Lower lobe of right lung (tissue), 2 donors: ENCODE results near the gene SOX6. TPM values are rescaled to one million over a fixed set of nuclear protein-coding genes. Genes with fewer than 3 reads are reported as not detected.

Experiments
- ATAC-seq, 2 donors: fragments of 200-7000 bp; cut with Tn5 transposase; one replicate each; pipeline ENCODE4 v1.9.1; 2020 to 2022; ENCODE audit warnings: mild to moderate bottlenecking in 2 of 2, moderate library complexity in 2 of 2
- DNase-seq: peaks from one replicate; pipeline ENCODE4 v3.0.0-alpha.2; 2020
- H3K27ac ChIP-seq: fragments of 200-600 bp; one replicate; pipeline ENCODE4 v1.8.0; 2022
- H3K27me3 ChIP-seq: fragments of 200-600 bp; one replicate; pipeline ENCODE4 v1.8.0; 2022; ENCODE audit warnings: low read depth
- H3K36me3 ChIP-seq: fragments of 200-600 bp; one replicate; pipeline ENCODE4 v1.8.0; 2022; ENCODE audit warnings: mild to moderate bottlenecking
- H3K4me1 ChIP-seq: fragments of 200-600 bp; one replicate; pipeline ENCODE4 v1.8.0; 2022
- H3K4me3 ChIP-seq: fragments of 200-600 bp; one replicate; pipeline ENCODE4 v1.8.0; 2022; ENCODE audit warnings: mild to moderate bottlenecking
- H3K9me3 ChIP-seq: fragments of 200-600 bp; one replicate; pipeline ENCODE4 v1.8.0; 2022
- CTCF ChIP-seq: fragments of 200-600 bp; IDR thresholded peaks from one replicate; pipeline ENCODE4 v1.8.0; 2022; ENCODE audit warnings: antibody characterized with exemption, mild to moderate bottlenecking
- intact Hi-C: fragments of 100-400 bp; cut with DNase I; formaldehyde crosslinking; loops from one replicate; pipeline ENCODE4 v1.11.0; 2022
- total RNA-seq: library from RNA; stranded (reverse); fragmentation: NEBNext Ultra II Directional; extraction: Animal tissue kit (Norgen Biotek cat#: 25700); gene quantifications from one replicate; pipeline ENCODE4 v1.2.1, GENCODE V29; 2021
- donor health status: DM: no; HTN: yes; CAD: no; lungs with severe emphysema.

The SOX6 gene
- total RNA-seq, 1 donor from 2014 or later: 4.8 TPM

GRCh38 chr11:15955595-15955994 lies 400.8 kb downstream of the SOX6 start:
- TF ChIP-seq CTCF: no peak
- H3K27me3 ChIP-seq: no peaks in the 10 kb centered on the region
- no peaks in the 10 kb centered on the region for H3K4me1 ChIP-seq
- intact Hi-C loops: no loop called here
- DNase-seq (no peak), ATAC-seq (no peak)
- no peak overlapping the region for H3K27ac ChIP-seq
- H3K36me3 ChIP-seq: no peaks in the 10 kb centered on the region
- no peak overlapping the region for H3K4me3 ChIP-seq
- H3K9me3 ChIP-seq: peaks cover 3% of the 10 kb centered on the region

- ATAC-seq (no peak), DNase-seq (no peak)
- H3K27ac ChIP-seq: no peak overlapping the region
- peaks cover 7% of the 10 kb centered on the region for H3K9me3 ChIP-seq
- no peak for TF ChIP-seq CTCF
- H3K27me3 ChIP-seq: no peaks in the 10 kb centered on the region
- H3K4me1 ChIP-seq: no peaks in the 10 kb centered on the region
- no peaks in the 10 kb centered on the region for H3K36me3 ChIP-seq
- no peak overlapping the region for H3K4me3 ChIP-seq
- intact Hi-C loops: no loop called here
Observed at GRCh38 chr11:15947681-15948648, 408.4 kb downstream of the SOX6 start.

GRCh38 chr11:15945726-15946125 lies 410.6 kb downstream of the SOX6 start:
- intact Hi-C loops: no loop called here

GRCh38 chr11:15944460-15944859 lies 411.9 kb downstream of the SOX6 start:
- intact Hi-C loops: no loop called here
- DNase-seq (no peak), ATAC-seq (no peak)
- no peaks in the 10 kb centered on the region for H3K4me1 ChIP-seq
- H3K27me3 ChIP-seq: no peaks in the 10 kb centered on the region
- H3K27ac ChIP-seq: no peak overlapping the region
- no peak for TF ChIP-seq CTCF
- peaks cover 7% of the 10 kb centered on the region for H3K9me3 ChIP-seq
- H3K36me3 ChIP-seq: no peaks in the 10 kb centered on the region
- H3K4me3 ChIP-seq: no peak overlapping the region

More at GRCh38 chr11:15945726-15946125, 410.6 kb downstream of the SOX6 start:
- Histone ChIP-seq H3K27ac (no peak overlapping the region), H3K36me3 (no peaks in the 10 kb centered on the region), H3K9me3 (peaks cover 7% of the 10 kb centered on the region), H3K27me3 (no peaks in the 10 kb centered on the region), H3K4me1 (no peaks in the 10 kb centered on the region), H3K4me3 (no peak overlapping the region)
- ATAC-seq (no peak), DNase-seq (no peak)
- no peak for TF ChIP-seq CTCF

GRCh38 chr11:15943418-15944197 lies 412.7 kb downstream of the SOX6 start:
- Histone ChIP-seq H3K27me3 (no peaks in the 10 kb centered on the region), H3K9me3 (peaks cover 7% of the 10 kb centered on the region), H3K36me3 (no peaks in the 10 kb centered on the region), H3K4me1 (no peaks in the 10 kb centered on the region), H3K27ac (no peak overlapping the region), H3K4me3 (no peak overlapping the region)
- TF ChIP-seq CTCF: no peak
- no peak for ATAC-seq
- no peak for DNase-seq
- intact Hi-C loops: no loop called here
